Astrocyte (in vitro differentiated cells and primary cell): Measurements from ENCODE around the gene GSE1. TPM values are rescaled to one million over a fixed set of nuclear protein-coding genes. Genes with fewer than 3 reads are reported as not detected.

ENCODE experiments used
- DNase-seq: peaks from one replicate; pipeline ENCODE4 v3.0.0-alpha.2; 2010; ENCODE audit warnings: low read depth
- FAIRE-seq: peaks from 2 replicates; lab custom pipeline; 2011; peaks lifted over from hg19 to GRCh38; lab: Jason Lieb, UNC
- H2AFZ ChIP-seq: 2 replicates; pipeline ENCODE4 v1.6.0; 2012; ENCODE audit warnings: low read depth, low read length, inconsistent platforms
- H3K27ac ChIP-seq: 2 replicates; pipeline ENCODE4 v1.5.1; 2011; ENCODE audit warnings: low read depth, low read length, inconsistent platforms
- H3K27me3 ChIP-seq: 2 replicates; pipeline ENCODE4 v1.6.0; 2011; ENCODE audit warnings: low read length, inconsistent platforms; ENCODE audit not compliant: insufficient read depth
- H3K36me3 ChIP-seq: 2 replicates; pipeline ENCODE4 v1.5.1; 2011; ENCODE audit warnings: low read length, inconsistent platforms; ENCODE audit not compliant: insufficient read depth
- H3K4me1 ChIP-seq: 2 replicates; pipeline ENCODE4 v1.5.1; 2011; ENCODE audit warnings: low read length, inconsistent platforms; ENCODE audit not compliant: insufficient read depth
- H3K4me2 ChIP-seq: 2 replicates; pipeline ENCODE4 v1.6.0; 2012; ENCODE audit warnings: low read length, inconsistent platforms
- H3K4me3 ChIP-seq: 2 replicates; pipeline ENCODE4 v1.5.1; 2011; ENCODE audit warnings: low read depth, mild to moderate bottlenecking, low read length, inconsistent platforms; ENCODE audit not compliant: insufficient read depth
- H3K79me2 ChIP-seq: 2 replicates; pipeline ENCODE4 v1.6.0; 2012; ENCODE audit warnings: mild to moderate bottlenecking, low read length, inconsistent platforms; ENCODE audit not compliant: insufficient read depth
- H3K9ac ChIP-seq: 2 replicates; pipeline ENCODE4 v1.6.0; 2012; ENCODE audit warnings: mild to moderate bottlenecking, low read length, inconsistent platforms
- H3K9me3 ChIP-seq: 2 replicates; pipeline ENCODE4 v1.5.1; 2012; ENCODE audit warnings: low read depth, mild to moderate bottlenecking, low read length, inconsistent platforms; ENCODE audit not compliant: insufficient read depth
- H4K20me1 ChIP-seq: 2 replicates; pipeline ENCODE4 v1.6.0; 2012; ENCODE audit warnings: low read length, inconsistent platforms; ENCODE audit not compliant: insufficient read depth
- H3K27ac Mint-ChIP-seq: one replicate; pipeline ENCODE4 v1.8.0; 2021; ENCODE audit warnings: mild to moderate bottlenecking, mixed read lengths; ENCODE audit not compliant: unreplicated experiment
- H3K27me3 Mint-ChIP-seq: one replicate; pipeline ENCODE4 v1.8.0; 2021; ENCODE audit warnings: low read depth, mixed read lengths; ENCODE audit not compliant: unreplicated experiment
- H3K36me3 Mint-ChIP-seq: one replicate; pipeline ENCODE4 v1.8.0; 2021; ENCODE audit warnings: low read depth, mixed read lengths; ENCODE audit not compliant: unreplicated experiment
- H3K4me1 Mint-ChIP-seq: one replicate; pipeline ENCODE4 v1.8.0; 2021; ENCODE audit warnings: low read depth, mixed read lengths; ENCODE audit not compliant: unreplicated experiment
- H3K4me3 Mint-ChIP-seq: one replicate; pipeline ENCODE4 v1.8.0; 2021; ENCODE audit warnings: mild to moderate bottlenecking, moderate library complexity, mixed read lengths; ENCODE audit not compliant: unreplicated experiment
- H3K9me3 Mint-ChIP-seq: one replicate; pipeline ENCODE4 v1.8.0; 2021; ENCODE audit warnings: mild to moderate bottlenecking, mixed read lengths; ENCODE audit not compliant: unreplicated experiment
- CTCF ChIP-seq: IDR thresholded peaks from 2 replicates; pipeline ENCODE4 v1.5.1; 2011; ENCODE audit warnings: low read depth, mild to moderate bottlenecking, inconsistent platforms, low read length, moderate library complexity; ENCODE audit not compliant: insufficient read depth
- EZH2 ChIP-seq: IDR thresholded peaks from 2 replicates; pipeline ENCODE4 v1.6.1; 2012; ENCODE audit warnings: mild to moderate bottlenecking, low read length, inconsistent platforms; ENCODE audit not compliant: insufficient read depth
- total RNA-seq: library from RNA; stranded (reverse); gene quantifications from 2 replicates; pipeline ENCODE4 v1.2.1, GENCODE V29; 2021

Gene GSE1
- total RNA-seq, 1 donor from 2014 or later: 35.0 TPM

DNA sequence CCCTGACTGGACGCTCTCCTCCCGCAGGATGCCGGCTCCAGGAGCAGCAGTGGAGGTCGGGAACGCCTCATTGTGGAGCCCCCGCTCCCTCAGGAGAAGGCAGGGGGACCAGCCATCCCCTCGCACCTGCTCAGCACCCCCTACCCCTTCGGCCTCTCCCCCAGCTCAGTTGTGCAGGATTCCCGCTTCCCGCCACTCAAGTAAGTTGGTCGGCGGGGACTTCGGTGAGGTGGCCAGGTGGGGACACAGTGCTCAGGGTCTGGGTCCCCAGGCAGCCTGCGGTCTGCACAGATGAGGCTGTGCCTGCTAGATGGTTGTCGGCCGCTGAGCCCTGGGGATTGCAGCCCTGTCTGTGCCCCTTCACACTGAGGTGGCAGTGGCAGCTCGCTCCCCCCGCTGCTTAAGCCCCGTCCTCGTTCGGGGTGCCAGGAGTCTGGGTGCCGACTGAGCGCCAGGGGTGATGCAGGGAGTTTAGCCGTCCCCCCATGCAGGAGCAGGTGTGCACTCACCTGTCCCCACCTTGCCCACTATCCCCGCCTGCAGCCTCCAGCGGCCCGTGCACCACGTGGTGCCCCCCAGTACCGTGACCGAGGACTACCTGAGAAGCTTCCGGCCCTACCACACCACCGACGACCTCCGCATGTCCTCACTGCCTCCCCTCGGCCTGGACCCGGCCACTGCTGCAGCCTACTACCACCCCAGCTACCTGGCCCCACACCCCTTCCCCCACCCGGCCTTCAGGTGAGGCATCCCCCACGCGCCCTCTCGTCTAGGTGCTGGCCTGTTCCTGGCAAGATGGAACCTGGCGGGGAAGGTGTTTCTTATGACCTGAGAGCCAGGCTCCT, 41.4 kb downstream of the GSE1 start:
- Histone ChIP-seq H3K36me3 (peaks cover 6% of the 10 kb centered on the region), H3K4me2 (no peak overlapping the region), H2AFZ (no peak overlapping the region), H3K27ac (no peak overlapping the region), H3K4me1 (peaks cover 16% of the 10 kb centered on the region), H3K4me3 (no peak overlapping the region), H3K9ac (no peak overlapping the region), H3K79me2 (no peaks in the 10 kb centered on the region), H3K9me3 (no peaks in the 10 kb centered on the region), H3K27me3 (no peaks in the 10 kb centered on the region), H4K20me1 (peaks cover 35% of the 10 kb centered on the region)
- H3K27me3 Mint-ChIP-seq: no peaks in the 10 kb centered on the region
- no peak overlapping the region for H3K4me3 Mint-ChIP-seq
- peaks cover 7% of the 10 kb centered on the region for H3K36me3 Mint-ChIP-seq
- TF ChIP-seq EZH2 (no peak), CTCF (no peak)
- DNase-seq (no peak), FAIRE-seq (no peak)
- peaks cover 3% of the 10 kb centered on the region for H3K4me1 Mint-ChIP-seq
- no peaks in the 10 kb centered on the region for H3K9me3 Mint-ChIP-seq
- no peak overlapping the region for H3K27ac Mint-ChIP-seq

DNA sequence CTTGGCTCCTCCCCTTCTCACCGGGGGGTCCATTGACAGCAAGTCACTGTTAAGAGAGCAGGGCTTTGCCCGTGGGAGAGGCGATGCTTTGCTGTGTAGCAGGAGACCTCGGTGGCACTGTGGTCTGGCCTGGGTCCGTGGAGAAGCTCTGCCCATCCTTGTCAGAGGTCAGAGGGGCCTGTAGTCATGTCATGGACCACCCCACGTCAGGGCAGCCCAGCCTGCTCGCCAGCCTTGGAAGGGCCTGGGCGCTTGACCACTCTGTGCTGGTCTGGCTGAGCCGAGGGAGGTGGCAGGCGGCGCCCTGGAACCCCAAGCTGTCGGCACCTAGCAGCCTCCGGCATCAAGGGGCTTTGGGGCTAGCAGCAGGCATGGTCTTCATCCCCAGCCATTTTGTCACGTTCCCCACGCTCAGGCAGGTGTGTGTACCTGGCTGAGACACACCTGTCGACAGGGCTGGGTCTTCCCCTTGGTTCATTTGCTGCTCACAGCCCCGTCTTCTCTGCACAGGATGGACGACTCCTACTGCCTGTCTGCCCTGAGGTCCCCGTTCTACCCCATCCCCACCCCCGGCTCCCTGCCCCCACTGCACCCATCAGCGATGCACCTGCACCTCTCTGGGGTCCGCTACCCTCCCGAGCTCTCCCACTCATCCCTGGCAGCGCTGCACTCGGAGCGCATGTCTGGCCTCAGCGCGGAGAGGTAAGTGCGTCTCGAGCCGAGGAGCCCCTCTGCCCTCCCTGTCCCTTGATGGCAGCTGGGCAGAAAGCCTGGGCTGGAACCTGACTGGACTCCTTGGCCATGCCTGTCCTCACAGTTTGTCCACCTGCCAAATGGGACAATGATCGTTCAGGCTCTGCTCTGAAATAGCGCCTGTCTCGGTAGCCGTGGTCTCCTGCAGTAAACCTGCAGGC, 42.4 kb downstream of the GSE1 start:
- peaks cover 3% of the 10 kb centered on the region for H3K4me1 Mint-ChIP-seq
- H3K36me3 Mint-ChIP-seq: peaks cover 7% of the 10 kb centered on the region
- H3K27me3 Mint-ChIP-seq: no peaks in the 10 kb centered on the region
- H3K79me2 ChIP-seq: no peaks in the 10 kb centered on the region
- no peak overlapping the region for H3K4me3 Mint-ChIP-seq
- no peak overlapping the region for H3K27ac ChIP-seq
- TF ChIP-seq CTCF (no peak), EZH2 (no peak)
- no peak overlapping the region for H3K4me3 ChIP-seq
- no peak overlapping the region for H3K9ac ChIP-seq
- H3K36me3 ChIP-seq: peaks cover 6% of the 10 kb centered on the region
- no peak overlapping the region for H2AFZ ChIP-seq
- DNase-seq (no peak), FAIRE-seq (no peak)
- H3K4me1 ChIP-seq: peaks cover 16% of the 10 kb centered on the region
- H3K9me3 Mint-ChIP-seq: no peaks in the 10 kb centered on the region
- peaks cover 35% of the 10 kb centered on the region for H4K20me1 ChIP-seq
- no peak overlapping the region for H3K4me2 ChIP-seq
- no peaks in the 10 kb centered on the region for H3K27me3 ChIP-seq
- peak overlapping the region; percentile 26 for H3K27ac Mint-ChIP-seq
- H3K9me3 ChIP-seq: no peaks in the 10 kb centered on the region
